Activated CD8-positive, alpha-beta memory T cell treated with anti-CD3 and anti-CD28 coated beads for 36 hours (primary cell): ENCODE results near the gene STYXL1. TPM values are rescaled to one million over a fixed set of nuclear protein-coding genes. Genes with fewer than 3 reads are reported as not detected.
"Not testable (repeated sequence)": the region's sequence is repeated elsewhere in the genome, so short reads cannot be mapped to it uniquely, and the experiment has no call there.

Experiments
- CTCF ChIA-PET: fragments of 350-600 bp; sonication (Branson Sonifier 250); formaldehyde crosslinking; loops from one replicate; lab custom pipeline; 2021; ENCODE audit warnings: antibody characterized with exemption; lab: Charles Lee
- POLR2A ChIA-PET: fragments of 350-600 bp; sonication (Branson Sonifier 250); formaldehyde crosslinking; loops from one replicate; lab custom pipeline; 2021; ENCODE audit warnings: antibody characterized with exemption; lab: Charles Lee
- total RNA-seq, 2 experiments: library from RNA; stranded (reverse); gene quantifications; one replicate each; pipeline ENCODE4 v1.2.3, GENCODE V29; 2021

STYXL1 gene
- total RNA-seq, 2 experiments from 2014 or later = 35.7 to 36.0 TPM

DNA sequence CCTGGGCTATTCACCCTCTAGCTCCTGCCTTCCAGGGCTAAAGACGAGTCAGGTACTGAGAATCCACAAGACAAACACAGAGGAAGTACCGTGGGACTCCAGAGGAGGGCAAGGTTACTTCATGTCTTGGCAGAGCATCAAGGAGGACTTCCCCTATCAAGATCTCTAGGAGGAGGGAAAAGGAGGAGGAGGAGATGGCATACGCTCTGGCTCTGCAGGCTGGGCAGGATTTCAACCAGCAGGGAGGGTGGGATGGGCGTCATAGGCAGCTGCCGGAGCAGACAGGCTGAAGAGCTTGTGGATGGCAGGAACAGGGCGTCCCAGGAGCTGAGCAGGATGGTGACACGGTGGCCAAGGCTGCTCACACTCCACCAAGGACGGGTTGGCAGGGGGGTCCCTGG lies 21.4 kb upstream of the STYXL1 start:
- ChIA-PET CTCF (no interaction called here), POLR2A (interaction anchor here (0.7 kb wide), 1 partner anchor 187 kb away, joined by 3 read pairs; no protein-coding TSS in a partner anchor)

DNA sequence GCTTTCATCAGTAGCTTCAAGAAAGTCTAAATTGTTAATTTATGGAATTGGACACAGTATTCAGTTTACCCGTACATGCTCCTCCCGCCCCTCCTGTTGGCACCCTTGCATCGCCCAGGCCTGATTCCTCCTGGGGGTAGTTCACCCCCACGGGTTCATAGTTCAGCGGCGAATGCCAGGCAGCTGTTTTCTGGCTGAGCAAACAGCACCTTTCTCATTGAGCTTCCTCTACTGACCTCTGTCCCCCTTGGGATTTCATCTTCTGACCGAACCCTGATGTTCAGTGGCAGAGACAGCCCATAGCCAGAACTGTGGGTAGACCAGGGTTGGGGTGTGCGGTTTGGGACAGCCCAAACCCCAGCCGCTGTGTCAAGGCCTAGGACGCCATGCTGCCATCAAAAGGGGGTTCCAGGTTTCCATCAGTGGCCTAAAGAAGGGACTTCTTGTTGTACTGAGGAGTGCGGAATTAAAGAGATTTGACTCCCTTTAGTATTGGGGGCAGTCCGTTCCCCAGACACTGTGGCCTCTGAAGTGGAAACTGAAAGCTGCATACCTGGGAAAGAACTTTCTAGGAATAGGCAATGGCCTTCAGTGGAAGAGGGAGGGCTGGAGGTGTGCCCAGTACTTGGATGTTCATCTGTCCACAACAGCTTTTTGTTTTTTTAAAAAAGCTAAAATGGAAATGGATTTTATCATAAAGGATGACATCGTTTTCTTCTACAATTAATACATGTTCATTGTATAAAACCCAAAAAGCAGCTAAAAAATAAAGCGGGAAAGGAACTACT lies 19.1 kb upstream of the STYXL1 start:
- ChIA-PET POLR2A (interaction anchor here (0.6 kb wide), 1 partner anchor 9 kb away, joined by 3 read pairs; no protein-coding TSS in a partner anchor), CTCF (no interaction called here)

DNA sequence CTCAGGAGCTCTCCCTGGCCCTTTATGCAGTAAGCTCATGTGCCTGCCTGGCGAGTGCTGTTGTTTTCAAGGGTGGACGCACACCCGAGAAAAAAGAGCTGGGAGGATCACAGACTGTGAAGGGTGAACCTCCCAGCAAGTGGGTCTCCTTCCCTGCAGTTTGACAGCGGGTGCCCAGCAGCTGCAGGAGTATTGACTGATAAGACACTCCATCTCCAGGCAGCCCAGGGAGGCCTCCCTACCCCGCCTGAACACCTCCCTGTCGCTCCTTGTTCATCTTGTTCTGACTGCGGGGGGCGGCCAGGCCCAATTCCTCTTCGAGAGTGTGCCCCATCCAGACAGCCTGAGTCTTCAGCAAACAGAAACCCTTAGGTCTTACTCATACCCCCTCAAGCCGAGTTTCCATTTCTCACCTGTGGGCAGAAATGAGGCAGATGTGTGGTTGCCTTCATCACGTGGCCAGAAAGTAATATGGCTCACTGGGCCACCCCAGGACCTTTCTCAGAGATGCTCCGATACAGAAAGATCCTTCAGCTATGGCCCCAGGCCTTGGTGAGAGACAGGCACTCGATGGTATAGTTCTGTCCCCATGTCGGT lies 17.3 kb upstream of the STYXL1 start:
- POLR2A ChIA-PET = no interaction called here
- CTCF ChIA-PET = no interaction called here

- ChIA-PET POLR2A (no interaction called here), CTCF (no interaction called here)
These were observed 16.6 kb upstream of the STYXL1 start for GRCh38 chr7:76064208-76064970.

GRCh38 chr7:76063525-76063924 lies 15.7 kb upstream of the STYXL1 start:
- ChIA-PET CTCF (no interaction called here), POLR2A (no interaction called here)

GRCh38 chr7:76063114-76063513 lies 15.3 kb upstream of the STYXL1 start:
- POLR2A ChIA-PET = no interaction called here
- CTCF ChIA-PET = no interaction called here

- ChIA-PET CTCF (no interaction called here), POLR2A (no interaction called here)
These were observed 14.5 kb upstream of the STYXL1 start for GRCh38 chr7:76062254-76062653.

- ChIA-PET POLR2A (no interaction called here), CTCF (no interaction called here)
These were observed 13.0 kb upstream of the STYXL1 start for GRCh38 chr7:76060842-76061241.

DNA sequence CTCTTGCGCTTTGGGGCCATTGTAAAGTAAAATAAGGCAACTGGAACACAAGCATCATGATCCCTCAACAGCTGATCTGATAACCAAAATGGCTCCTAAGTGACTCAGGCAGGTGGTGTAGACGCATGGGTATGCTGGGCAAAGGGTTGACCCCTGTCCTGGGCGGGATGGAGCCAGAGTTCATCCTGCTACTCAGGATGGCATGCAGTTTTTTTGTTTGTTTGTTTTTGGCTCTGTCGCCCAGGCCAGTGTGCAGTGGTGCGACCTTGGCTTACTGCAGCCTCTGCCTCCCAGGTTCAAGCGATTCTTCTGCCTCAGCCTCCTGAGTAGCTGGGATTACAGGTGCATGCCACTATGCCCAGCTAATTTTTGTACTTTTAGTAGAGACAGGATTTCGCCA lies 10.9 kb upstream of the STYXL1 start:
- POLR2A ChIA-PET, CTCF ChIA-PET: not testable (repeated sequence)

GRCh38 chr7:76057813-76058145 lies 10.0 kb upstream of the STYXL1 start:
- ChIA-PET POLR2A (interaction anchor here (0.6 kb wide), 1 partner anchor 9 kb away, joined by 3 read pairs; no protein-coding TSS in a partner anchor), CTCF (no interaction called here)

DNA sequence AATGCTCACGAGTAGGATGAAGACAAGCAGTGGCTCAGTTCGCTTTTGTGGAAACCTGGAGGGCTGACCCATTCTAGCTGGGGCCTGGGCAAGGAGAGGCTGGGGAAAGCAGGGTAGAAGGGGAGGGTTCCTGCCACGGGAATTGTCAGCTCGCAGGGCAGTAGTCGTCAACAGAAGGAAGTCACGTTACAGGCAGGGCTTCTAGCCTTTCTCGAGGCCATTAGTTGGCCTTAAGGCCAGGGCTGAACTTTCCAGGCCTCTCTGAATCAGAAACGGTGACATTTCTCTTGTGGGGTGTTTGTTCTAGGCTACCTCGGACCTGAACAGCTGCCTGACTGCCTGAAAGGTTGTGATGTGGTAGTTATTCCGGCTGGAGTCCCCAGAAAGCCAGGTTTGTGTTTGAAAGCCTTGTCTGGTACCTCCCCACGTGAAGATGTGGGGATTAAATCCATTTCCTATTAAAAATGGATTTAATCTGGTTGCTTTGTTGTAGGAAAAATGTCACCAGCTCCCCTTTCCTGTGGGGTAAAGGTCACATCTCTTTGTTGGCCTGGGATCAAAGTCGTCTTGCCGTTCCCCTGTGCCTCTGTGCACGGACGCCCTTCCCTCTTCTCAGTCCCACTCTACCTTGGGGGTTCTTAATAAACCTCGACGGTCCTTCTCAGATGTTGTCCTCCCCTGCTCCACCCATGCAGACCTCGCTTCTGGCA lies 9.5 kb upstream of the STYXL1 start:
- ChIA-PET CTCF (interaction anchor here (0.5 kb wide), 1 partner anchor 235 kb away, joined by 3 read pairs; no protein-coding TSS in a partner anchor), POLR2A (interaction anchor here (0.6 kb wide), 1 partner anchor 10 kb away, joined by 3 read pairs; no protein-coding TSS in a partner anchor)

DNA sequence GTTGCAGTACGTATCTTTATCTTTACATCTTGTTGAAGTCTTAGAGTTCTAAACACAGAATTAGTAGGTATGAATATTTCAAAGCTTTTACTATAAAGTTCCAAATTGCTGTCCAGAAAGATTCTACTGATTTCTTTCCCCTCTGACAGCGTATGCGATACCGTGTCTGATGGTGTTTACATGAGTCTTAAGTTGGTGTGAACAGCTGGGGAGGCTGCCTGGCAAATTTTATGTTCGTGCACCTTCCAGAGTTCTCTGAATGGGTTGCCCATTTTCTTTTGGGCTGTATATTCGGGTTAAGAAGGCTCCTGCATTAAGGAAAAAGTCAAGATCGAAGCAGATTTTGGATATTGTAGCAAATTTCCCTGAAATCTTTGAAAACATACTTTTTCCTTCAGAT lies 8.4 kb upstream of the STYXL1 start:
- CTCF ChIA-PET = no interaction called here

GRCh38 chr7:76054123-76055120 lies 6.6 kb upstream of the STYXL1 start:
- POLR2A ChIA-PET = no interaction called here
- CTCF ChIA-PET = no interaction called here

More for the DNA sequence above, 8.4 kb upstream of the STYXL1 start:
- POLR2A ChIA-PET = no interaction called here

GRCh38 chr7:76053461-76053860 lies 5.7 kb upstream of the STYXL1 start:
- ChIA-PET POLR2A (no interaction called here), CTCF (interaction anchor here (0.6 kb wide), 1 partner anchor 32 kb away, joined by 6 read pairs; no protein-coding TSS in a partner anchor)

- CTCF ChIA-PET = interaction anchor here (0.6 to 0.7 kb wide), 2 partner anchors 33 to 1645 kb away, joined by 3 to 6 read pairs; no protein-coding TSS in a partner anchor
- POLR2A ChIA-PET = not testable (repeated sequence)
These were observed 4.9 kb upstream of the STYXL1 start for GRCh38 chr7:76052681-76053080.

GRCh38 chr7:76051840-76052239 lies 4.0 kb upstream of the STYXL1 start:
- CTCF ChIA-PET = no interaction called here
- POLR2A ChIA-PET = interaction anchor here (0.6 kb wide), 1 partner anchor 7 kb away, joined by 4 read pairs; no protein-coding TSS in a partner anchor

GRCh38 chr7:76050545-76050944 lies 2.7 kb upstream of the STYXL1 start:
- POLR2A ChIA-PET = no interaction called here
- CTCF ChIA-PET = no interaction called here

- POLR2A ChIA-PET = no interaction called here
- CTCF ChIA-PET = no interaction called here
These were observed 1.5 kb upstream of the STYXL1 start for GRCh38 chr7:76049295-76049694.
